LNCAP (cell line): Measurements from ENCODE around the gene DDIT4L.

Experiments
- CTCF ChIP-seq: fragments of 450-650 bp; IDR thresholded peaks from 2 replicates; pipeline ENCODE4 v1.5.1; 2017; ENCODE audit warnings: mild to moderate bottlenecking

DDIT4L gene

DNA sequence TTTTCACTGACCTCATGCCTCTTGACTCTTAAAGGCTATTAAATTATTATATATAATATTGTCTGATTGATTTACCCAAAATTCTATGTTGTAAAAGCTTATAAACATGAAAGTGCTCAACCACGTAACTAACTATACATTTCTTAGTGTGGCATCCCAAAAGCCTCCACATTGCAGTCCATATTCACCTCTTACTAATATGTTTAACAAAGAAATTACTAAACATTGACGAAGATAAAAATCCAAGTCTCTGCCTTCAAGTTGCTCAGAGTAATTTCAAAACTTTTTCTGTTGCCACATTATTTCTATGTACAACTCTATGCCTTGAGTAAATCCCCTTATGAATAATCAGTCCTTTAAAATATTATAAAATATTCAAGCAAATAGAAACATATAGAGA lies 14.4 kb downstream of the DDIT4L start:
- no peak for TF ChIP-seq CTCF

DNA sequence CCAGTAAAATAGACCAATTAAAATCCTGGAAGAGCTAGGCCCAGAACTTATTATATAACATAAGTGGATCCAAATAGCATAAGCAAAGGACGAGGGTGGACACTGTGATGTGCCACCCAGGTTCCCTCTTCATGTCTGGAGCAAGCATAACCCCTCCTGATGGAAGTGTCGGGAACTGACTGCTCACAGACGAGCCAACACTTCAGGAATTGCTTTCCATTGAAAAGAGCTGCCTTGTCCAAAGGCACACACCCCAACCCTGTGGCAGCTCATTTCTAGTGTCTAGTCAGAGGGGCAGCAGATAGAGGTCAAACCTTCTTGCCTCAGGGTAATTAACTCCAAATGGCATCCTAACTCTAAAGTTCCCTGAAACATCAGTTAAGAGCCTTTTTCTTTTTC lies 15.3 kb downstream of the DDIT4L start:
- no peak for TF ChIP-seq CTCF

GRCh38 chr4:100170986-100171385 lies 19.3 kb downstream of the DDIT4L start:
- no peak for TF ChIP-seq CTCF

- no peak for TF ChIP-seq CTCF
These were observed 20.5 kb downstream of the DDIT4L start for GRCh38 chr4:100169491-100170485.

DNA sequence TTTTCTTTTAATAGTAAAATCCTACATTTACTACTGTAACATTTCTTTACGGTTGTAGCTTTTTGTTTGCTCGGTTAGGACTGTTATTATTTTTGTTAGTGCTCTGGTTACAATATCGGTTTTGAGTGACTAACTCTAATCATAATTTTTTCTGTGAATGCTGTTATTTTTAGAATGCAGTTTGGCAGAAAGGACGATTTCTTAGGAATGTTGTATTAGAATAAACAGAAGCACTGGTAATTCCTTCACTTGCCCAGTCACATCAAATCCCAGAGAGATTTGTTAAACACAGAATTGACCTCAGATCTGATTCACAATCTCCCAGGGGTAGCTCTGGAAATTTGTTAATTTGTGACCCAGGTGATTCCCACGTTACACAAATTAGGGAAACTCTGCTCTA lies 21.7 kb downstream of the DDIT4L start:
- TF ChIP-seq CTCF: no peak

DNA sequence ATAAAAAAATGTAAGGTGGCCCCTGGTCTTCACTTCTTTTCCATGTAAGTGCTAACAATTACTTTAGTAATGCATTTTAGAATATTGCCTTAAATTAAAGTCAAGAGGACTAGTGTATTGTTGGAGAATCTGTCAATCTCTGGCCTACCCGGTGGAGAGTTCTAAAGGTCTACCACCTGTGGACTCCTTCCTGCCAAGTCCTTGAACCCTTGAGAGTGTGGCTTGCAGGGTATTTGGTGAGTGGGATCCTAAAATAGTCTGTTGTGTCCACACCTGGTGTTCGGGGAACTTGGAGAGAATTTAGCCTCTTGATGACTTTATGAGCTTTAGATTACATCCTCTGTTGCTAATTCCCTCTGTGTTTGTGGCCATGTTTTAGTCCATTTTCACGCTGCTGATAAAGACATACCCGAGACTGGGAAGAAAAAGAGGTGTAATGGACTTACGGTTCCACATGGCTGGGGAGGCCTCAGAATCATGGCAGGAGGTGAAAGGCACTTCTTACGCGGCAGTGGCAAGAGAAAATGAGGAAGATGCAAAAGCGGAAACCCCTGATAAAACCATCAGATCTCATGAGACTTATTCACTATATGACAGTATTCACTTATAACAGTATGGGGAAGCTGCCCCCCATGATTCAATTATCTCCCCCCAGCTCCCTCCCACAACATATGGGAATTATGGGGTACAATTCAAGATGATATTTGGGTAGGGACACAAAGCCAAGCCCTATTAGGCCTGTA lies 23.8 kb downstream of the DDIT4L start:
- TF ChIP-seq CTCF: no peak

- no peak for TF ChIP-seq CTCF
These were observed 24.5 kb downstream of the DDIT4L start for GRCh38 chr4:100165809-100166208.
